DOHH2 (cell line): ENCODE data around the gene AFF2.

Experiments used
- H3F3A ChIP-seq: fragments of 200-600 bp; sonication (generic), shearing (Covaris generic); 2 replicates; pipeline ENCODE4 v1.6.0; 2016; ENCODE audit warnings: antibody characterized with exemption, mild to moderate bottlenecking; ENCODE audit not compliant: control insufficient read depth, insufficient read depth
- H3K27ac ChIP-seq: fragments of 200-600 bp; sonication (generic); 2 replicates; pipeline ENCODE4 v1.5.1; 2014; ENCODE audit warnings: low read depth, mild to moderate bottlenecking, low read length, moderate library complexity
- H3K27me3 ChIP-seq: fragments of 200-600 bp; sonication (generic); 2 replicates; pipeline ENCODE4 v1.6.1; 2014; ENCODE audit warnings: mild to moderate bottlenecking, low read length, mixed read lengths; ENCODE audit not compliant: control insufficient read depth
- H3K36me3 ChIP-seq: fragments of 200-600 bp; sonication (generic); 2 replicates; pipeline ENCODE4 v1.6.1; 2014; ENCODE audit warnings: mild to moderate bottlenecking, low read length, moderate library complexity, mixed read lengths; ENCODE audit not compliant: control insufficient read depth
- H3K4me1 ChIP-seq: fragments of 200-600 bp; sonication (generic); 2 replicates; pipeline ENCODE4 v1.6.1; 2014; ENCODE audit warnings: mild to moderate bottlenecking, low read length, mixed read lengths; ENCODE audit not compliant: control insufficient read depth
- H3K4me2 ChIP-seq: fragments of 200-600 bp; sonication (generic); 2 replicates; pipeline ENCODE4 v1.6.0; 2014; ENCODE audit warnings: mild to moderate bottlenecking, low read length, moderate library complexity
- H3K4me3 ChIP-seq: fragments of 200-600 bp; sonication (generic); 2 replicates; pipeline ENCODE4 v1.5.1; 2014; ENCODE audit warnings: mild to moderate bottlenecking, low read length, mixed read lengths
- H3K79me2 ChIP-seq: fragments of 200-600 bp; sonication (generic); 2 replicates; pipeline ENCODE4 v1.6.1; 2014; ENCODE audit warnings: mild to moderate bottlenecking, low read length, mixed read lengths; ENCODE audit not compliant: control insufficient read depth
- H3K9me2 ChIP-seq: fragments of 200-600 bp; sonication (generic); replicated peaks from 2 replicates; pipeline ENCODE4 v1.6.1; 2014; ENCODE audit warnings: mild to moderate bottlenecking, low read length, mixed read lengths; ENCODE audit not compliant: control insufficient read depth
- H3K9me3 ChIP-seq: fragments of 200-600 bp; sonication (generic); 2 replicates; pipeline ENCODE4 v1.6.1; 2014; ENCODE audit warnings: antibody characterized with exemption, low read length, mixed read lengths; ENCODE audit not compliant: control insufficient read depth, insufficient read depth
- H4K20me1 ChIP-seq: fragments of 200-600 bp; sonication (generic); 2 replicates; pipeline ENCODE4 v1.6.0; 2014; ENCODE audit warnings: low read depth, mild to moderate bottlenecking, antibody characterized with exemption, low read length, moderate library complexity; ENCODE audit not compliant: control insufficient read depth, insufficient read depth
- EZH2phosphoT487 ChIP-seq: fragments of 200-600 bp; sonication (generic); IDR thresholded peaks from 2 replicates; pipeline ENCODE4 v1.6.1; 2017; ENCODE audit warnings: borderline replicate concordance, mild to moderate bottlenecking, antibody characterized with exemption, low read length, moderate library complexity, mixed read lengths
- TF ChIP-seq, protein P1 (sequence below): fragments of 200-600 bp; sonication (generic); IDR thresholded peaks from one replicate; pipeline ENCODE4 v1.5.1; 2014; ENCODE audit warnings: antibody characterized with exemption, mild to moderate bottlenecking, low read depth, low read length; ENCODE audit not compliant: poor library complexity, severe bottlenecking

AFF2 gene

GRCh38 chrX:148813422-148813821 lies 313.0 kb downstream of the AFF2 start:
- H3K4me1 ChIP-seq, result peaks cover 26% of the 10 kb centered on the region
- TF ChIP-seq, protein P1, sequence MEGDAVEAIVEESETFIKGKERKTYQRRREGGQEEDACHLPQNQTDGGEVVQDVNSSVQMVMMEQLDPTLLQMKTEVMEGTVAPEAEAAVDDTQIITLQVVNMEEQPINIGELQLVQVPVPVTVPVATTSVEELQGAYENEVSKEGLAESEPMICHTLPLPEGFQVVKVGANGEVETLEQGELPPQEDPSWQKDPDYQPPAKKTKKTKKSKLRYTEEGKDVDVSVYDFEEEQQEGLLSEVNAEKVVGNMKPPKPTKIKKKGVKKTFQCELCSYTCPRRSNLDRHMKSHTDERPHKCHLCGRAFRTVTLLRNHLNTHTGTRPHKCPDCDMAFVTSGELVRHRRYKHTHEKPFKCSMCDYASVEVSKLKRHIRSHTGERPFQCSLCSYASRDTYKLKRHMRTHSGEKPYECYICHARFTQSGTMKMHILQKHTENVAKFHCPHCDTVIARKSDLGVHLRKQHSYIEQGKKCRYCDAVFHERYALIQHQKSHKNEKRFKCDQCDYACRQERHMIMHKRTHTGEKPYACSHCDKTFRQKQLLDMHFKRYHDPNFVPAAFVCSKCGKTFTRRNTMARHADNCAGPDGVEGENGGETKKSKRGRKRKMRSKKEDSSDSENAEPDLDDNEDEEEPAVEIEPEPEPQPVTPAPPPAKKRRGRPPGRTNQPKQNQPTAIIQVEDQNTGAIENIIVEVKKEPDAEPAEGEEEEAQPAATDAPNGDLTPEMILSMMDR, result no peak
- TF ChIP-seq EZH2phosphoT487, result no peak
- peaks cover 7% of the 10 kb centered on the region for H3K36me3 ChIP-seq
- H3K4me2 ChIP-seq, result no peak overlapping the region
- H3K4me3 ChIP-seq, result no peak overlapping the region
- no peaks in the 10 kb centered on the region for H3F3A ChIP-seq
- no peaks in the 10 kb centered on the region for H3K9me2 ChIP-seq
- no peak overlapping the region for H3K27ac ChIP-seq
- peaks cover 11% of the 10 kb centered on the region for H3K79me2 ChIP-seq
- no peaks in the 10 kb centered on the region for H3K9me3 ChIP-seq
- no peaks in the 10 kb centered on the region for H4K20me1 ChIP-seq
- H3K27me3 ChIP-seq, result no peaks in the 10 kb centered on the region

GRCh38 chrX:148813967-148814366 lies 313.6 kb downstream of the AFF2 start:
- Histone ChIP-seq H4K20me1 (no peaks in the 10 kb centered on the region), H3K4me1 (peaks cover 26% of the 10 kb centered on the region), H3K27ac (no peak overlapping the region), H3K4me2 (no peak overlapping the region), H3K27me3 (no peaks in the 10 kb centered on the region), H3K9me3 (no peaks in the 10 kb centered on the region), H3K4me3 (no peak overlapping the region), H3F3A (no peaks in the 10 kb centered on the region), H3K36me3 (peaks cover 7% of the 10 kb centered on the region), H3K79me2 (peaks cover 11% of the 10 kb centered on the region), H3K9me2 (no peaks in the 10 kb centered on the region)
- no peak for TF ChIP-seq EZH2phosphoT487
- TF ChIP-seq, protein P1, result no peak

GRCh38 chrX:148815218-148815961 lies 315.0 kb downstream of the AFF2 start:
- Histone ChIP-seq H3K9me2 (no peaks in the 10 kb centered on the region), H3K27me3 (no peaks in the 10 kb centered on the region), H3K4me1 (peaks cover 26% of the 10 kb centered on the region), H3K27ac (no peak overlapping the region), H3K36me3 (peaks cover 1% of the 10 kb centered on the region), H3K79me2 (peaks cover 11% of the 10 kb centered on the region), H3K4me3 (no peak overlapping the region), H4K20me1 (no peaks in the 10 kb centered on the region), H3K9me3 (no peaks in the 10 kb centered on the region), H3F3A (no peaks in the 10 kb centered on the region), H3K4me2 (no peak overlapping the region)
- TF ChIP-seq EZH2phosphoT487, result no peak
- TF ChIP-seq, protein P1, result no peak
